HepG2 (cell line): Measurements from ENCODE around the gene PDIK1L. TPM values are rescaled to one million over a fixed set of nuclear protein-coding genes. Genes with fewer than 3 reads are reported as not detected.

ENCODE experiments used
- CBFB ChIP-seq: sonication (generic); formaldehyde crosslinking; IDR thresholded peaks from 2 replicates; pipeline ENCODE4 v1.4.0; 2020; ENCODE audit warnings: missing genetic modification reagents
- ELF4 ChIP-seq: sonication (generic); formaldehyde crosslinking; IDR thresholded peaks from 2 replicates; pipeline ENCODE4 v1.5.0; 2020; ENCODE audit warnings: missing genetic modification reagents, mild to moderate bottlenecking, moderate library complexity, borderline replicate concordance
- MAFG ChIP-seq: sonication (generic); formaldehyde crosslinking; IDR thresholded peaks from 2 replicates; pipeline ENCODE4 v1.5.1; 2020; ENCODE audit warnings: mild to moderate bottlenecking, missing genetic modification reagents
- MTF2 ChIP-seq: sonication (generic); formaldehyde crosslinking; IDR thresholded peaks from 2 replicates; pipeline ENCODE4 v1.5.0; 2020; ENCODE audit warnings: missing genetic modification reagents, borderline replicate concordance
- NCOA2 ChIP-seq: sonication (generic); formaldehyde crosslinking; IDR thresholded peaks from 2 replicates; pipeline ENCODE4 v1.8.0; 2022; ENCODE audit warnings: inconsistent platforms
- NFKB2 ChIP-seq: sonication (generic); formaldehyde crosslinking; IDR thresholded peaks from 2 replicates; pipeline ENCODE4 v1.4.0; 2020; ENCODE audit warnings: missing genetic modification reagents, borderline replicate concordance
- PCBP1 ChIP-seq: fragments of 200-400 bp; formaldehyde crosslinking; IDR thresholded peaks from 2 replicates; pipeline ENCODE4 v1.6.1; 2017; ENCODE audit warnings: mild to moderate bottlenecking, low read depth, low read length, borderline replicate concordance
- TCF7L2 ChIP-seq: IDR thresholded peaks from 2 replicates; pipeline ENCODE4 v1.6.1; 2011; ENCODE audit warnings: mild to moderate bottlenecking, low read depth, low read length, moderate library complexity
- YEATS4 ChIP-seq: sonication (generic); formaldehyde crosslinking; IDR thresholded peaks from 2 replicates; pipeline ENCODE4 v1.4.0; 2020; ENCODE audit warnings: missing genetic modification reagents, borderline replicate concordance
- ZNF275 ChIP-seq: sonication (generic); formaldehyde crosslinking; IDR thresholded peaks from 2 replicates; pipeline ENCODE4 v1.8.0; 2022; ENCODE audit warnings: missing genetic modification reagents, mild to moderate bottlenecking, inconsistent platforms, borderline replicate concordance
- ZNF331 ChIP-seq: sonication (generic); formaldehyde crosslinking; IDR thresholded peaks from 2 replicates; pipeline ENCODE4 v1.4.0; 2020; ENCODE audit warnings: missing genetic modification reagents
- ZNF44 ChIP-seq: sonication (generic); formaldehyde crosslinking; IDR thresholded peaks from 2 replicates; pipeline ENCODE4 v1.5.1; 2020; ENCODE audit warnings: mild to moderate bottlenecking, missing genetic modification reagents
- ZNF557 ChIP-seq: sonication (generic); formaldehyde crosslinking; IDR thresholded peaks from 2 replicates; pipeline ENCODE4 v1.4.0; 2020; ENCODE audit warnings: missing genetic modification reagents
- ZNF572 ChIP-seq: sonication (generic); formaldehyde crosslinking; IDR thresholded peaks from 2 replicates; pipeline ENCODE4 v1.5.1; 2020; ENCODE audit warnings: mild to moderate bottlenecking, missing genetic modification reagents
- ZNF788 ChIP-seq: sonication (generic); formaldehyde crosslinking; IDR thresholded peaks from 2 replicates; pipeline ENCODE4 v1.5.0; 2020; ENCODE audit warnings: mild to moderate bottlenecking, missing genetic modification reagents, borderline replicate concordance
- ZSCAN20 ChIP-seq: sonication (generic); formaldehyde crosslinking; IDR thresholded peaks from 2 replicates; pipeline ENCODE4 v1.4.0; 2020; ENCODE audit warnings: missing genetic modification reagents, mild to moderate bottlenecking, borderline replicate concordance
- ZSCAN25 ChIP-seq: sonication (generic); formaldehyde crosslinking; IDR thresholded peaks from 2 replicates; pipeline ENCODE4 v1.8.0; 2022; ENCODE audit warnings: mild to moderate bottlenecking, missing genetic modification reagents
- polyA plus RNA-seq, 8 experiments: library from polyadenylated mRNA; depleted of rRNA in 3 of 8; stranded (reverse) in 7 of 8; unstranded in 1 of 8; fragments of >200 nt; fragmentation: Illumina TruSeq in 4 of 8; extraction: Trizol in 4 of 8; gene quantifications; 2 replicates each; pipeline versions ENCODE4 v1.2.1 to v1.2.3, GENCODE V29; 2011 to 2016; ENCODE audit warnings: low read depth in 4 of 8, missing spikeins in 1 of 8, mixed read lengths in 1 of 8; ENCODE audit not compliant: insufficient read depth in 1 of 8
- total RNA-seq, 5 experiments: library from RNA; depleted of rRNA; stranded (reverse); fragments of >200 nt; fragmentation: Illumina TruSeq; extraction: Trizol; gene quantifications; 2 replicates each; pipeline ENCODE4 v1.2.3, GENCODE V29; 2016; ENCODE audit warnings: low read depth in 1 of 5
- TF ChIP-seq, protein P1 (sequence below): sonication (generic); formaldehyde crosslinking; IDR thresholded peaks from 2 replicates; pipeline ENCODE4 v1.5.0; 2020; ENCODE audit warnings: missing genetic modification reagents, mild to moderate bottlenecking, borderline replicate concordance
- TF ChIP-seq, protein P2 (sequence below): IDR thresholded peaks from 2 replicates; pipeline ENCODE4 v1.6.1; 2016
- TF ChIP-seq, protein P3 (sequence below): IDR thresholded peaks from 2 replicates; pipeline ENCODE4 v1.6.1; 2016; ENCODE audit warnings: low read depth, borderline replicate concordance
- TF ChIP-seq, protein P4 (sequence below): sonication (generic); formaldehyde crosslinking; IDR thresholded peaks from 2 replicates; pipeline ENCODE4 v1.4.0; 2020; ENCODE audit warnings: mild to moderate bottlenecking, missing genetic modification reagents, borderline replicate concordance

PDIK1L gene
- total and polyA plus RNA-seq, 2 of the 13 experiments (the other 11 are each of a cell fraction or from before 2014, with no cell fraction given), result 1.9 to 4.6 TPM

- TF ChIP-seq ZSCAN20 (no peak), ZNF788 (CRISPR knock-in tag) (0 out of 2 replicates have a peak, but pooled peaks have one; percentile 9), MAFG (no peak), CBFB (CRISPR knock-in tag) (no peak), TCF7L2 (no peak), NCOA2 (CRISPR knock-in tag) (no peak), ELF4 (no peak), ZNF331 (CRISPR knock-in tag) (no peak), PCBP1 (no peak), ZSCAN25 (CRISPR knock-in tag) (no peak), YEATS4 (CRISPR knock-in tag) (0 out of 2 replicates have a peak, but pooled peaks have one; percentile 5), ZNF275 (CRISPR knock-in tag) (no peak), ZNF572 (CRISPR knock-in tag) (no peak), MTF2 (no peak), ZNF44 (CRISPR knock-in tag) (no peak), ZNF557 (no peak), NFKB2 (CRISPR knock-in tag) (no peak)
- TF ChIP-seq, protein P1, sequence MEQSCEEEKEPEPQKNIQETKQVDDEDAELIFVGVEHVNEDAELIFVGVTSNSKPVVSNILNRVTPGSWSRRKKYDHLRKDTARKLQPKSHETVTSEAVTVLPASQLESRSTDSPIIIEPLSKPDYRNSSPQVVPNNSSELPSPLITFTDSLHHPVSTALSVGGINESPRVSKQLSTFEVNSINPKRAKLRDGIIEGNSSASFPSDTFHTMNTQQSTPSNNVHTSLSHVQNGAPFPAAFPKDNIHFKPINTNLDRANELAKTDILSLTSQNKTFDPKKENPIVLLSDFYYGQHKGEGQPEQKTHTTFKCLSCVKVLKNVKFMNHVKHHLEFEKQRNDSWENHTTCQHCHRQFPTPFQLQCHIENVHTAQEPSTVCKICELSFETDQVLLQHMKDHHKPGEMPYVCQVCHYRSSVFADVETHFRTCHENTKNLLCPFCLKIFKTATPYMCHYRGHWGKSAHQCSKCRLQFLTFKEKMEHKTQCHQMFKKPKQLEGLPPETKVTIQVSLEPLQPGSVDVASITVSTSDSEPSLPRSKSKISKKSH, result no peak
- TF ChIP-seq, protein P2, sequence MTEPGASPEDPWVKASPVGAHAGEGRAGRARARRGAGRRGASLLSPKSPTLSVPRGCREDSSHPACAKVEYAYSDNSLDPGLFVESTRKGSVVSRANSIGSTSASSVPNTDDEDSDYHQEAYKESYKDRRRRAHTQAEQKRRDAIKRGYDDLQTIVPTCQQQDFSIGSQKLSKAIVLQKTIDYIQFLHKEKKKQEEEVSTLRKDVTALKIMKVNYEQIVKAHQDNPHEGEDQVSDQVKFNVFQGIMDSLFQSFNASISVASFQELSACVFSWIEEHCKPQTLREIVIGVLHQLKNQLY (CRISPR knock-in tag), result no peak
- TF ChIP-seq, protein P3, sequence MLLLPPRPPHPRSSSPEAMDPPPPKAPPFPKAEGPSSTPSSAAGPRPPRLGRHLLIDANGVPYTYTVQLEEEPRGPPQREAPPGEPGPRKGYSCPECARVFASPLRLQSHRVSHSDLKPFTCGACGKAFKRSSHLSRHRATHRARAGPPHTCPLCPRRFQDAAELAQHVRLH (CRISPR knock-in tag), result no peak
- TF ChIP-seq, protein P4, sequence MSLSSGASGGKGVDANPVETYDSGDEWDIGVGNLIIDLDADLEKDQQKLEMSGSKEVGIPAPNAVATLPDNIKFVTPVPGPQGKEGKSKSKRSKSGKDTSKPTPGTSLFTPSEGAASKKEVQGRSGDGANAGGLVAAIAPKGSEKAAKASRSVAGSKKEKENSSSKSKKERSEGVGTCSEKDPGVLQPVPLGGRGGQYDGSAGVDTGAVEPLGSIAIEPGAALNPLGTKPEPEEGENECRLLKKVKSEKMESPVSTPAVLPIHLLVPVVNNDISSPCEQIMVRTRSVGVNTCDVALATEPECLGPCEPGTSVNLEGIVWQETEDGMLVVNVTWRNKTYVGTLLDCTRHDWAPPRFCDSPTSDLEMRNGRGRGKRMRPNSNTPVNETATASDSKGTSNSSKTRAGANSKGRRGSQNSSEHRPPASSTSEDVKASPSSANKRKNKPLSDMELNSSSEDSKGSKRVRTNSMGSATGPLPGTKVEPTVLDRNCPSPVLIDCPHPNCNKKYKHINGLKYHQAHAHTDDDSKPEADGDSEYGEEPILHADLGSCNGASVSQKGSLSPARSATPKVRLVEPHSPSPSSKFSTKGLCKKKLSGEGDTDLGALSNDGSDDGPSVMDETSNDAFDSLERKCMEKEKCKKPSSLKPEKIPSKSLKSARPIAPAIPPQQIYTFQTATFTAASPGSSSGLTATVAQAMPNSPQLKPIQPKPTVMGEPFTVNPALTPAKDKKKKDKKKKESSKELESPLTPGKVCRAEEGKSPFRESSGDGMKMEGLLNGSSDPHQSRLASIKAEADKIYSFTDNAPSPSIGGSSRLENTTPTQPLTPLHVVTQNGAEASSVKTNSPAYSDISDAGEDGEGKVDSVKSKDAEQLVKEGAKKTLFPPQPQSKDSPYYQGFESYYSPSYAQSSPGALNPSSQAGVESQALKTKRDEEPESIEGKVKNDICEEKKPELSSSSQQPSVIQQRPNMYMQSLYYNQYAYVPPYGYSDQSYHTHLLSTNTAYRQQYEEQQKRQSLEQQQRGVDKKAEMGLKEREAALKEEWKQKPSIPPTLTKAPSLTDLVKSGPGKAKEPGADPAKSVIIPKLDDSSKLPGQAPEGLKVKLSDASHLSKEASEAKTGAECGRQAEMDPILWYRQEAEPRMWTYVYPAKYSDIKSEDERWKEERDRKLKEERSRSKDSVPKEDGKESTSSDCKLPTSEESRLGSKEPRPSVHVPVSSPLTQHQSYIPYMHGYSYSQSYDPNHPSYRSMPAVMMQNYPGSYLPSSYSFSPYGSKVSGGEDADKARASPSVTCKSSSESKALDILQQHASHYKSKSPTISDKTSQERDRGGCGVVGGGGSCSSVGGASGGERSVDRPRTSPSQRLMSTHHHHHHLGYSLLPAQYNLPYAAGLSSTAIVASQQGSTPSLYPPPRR, result no peak
Measured at GRCh38 chr1:26112407-26112775, 767 bp downstream of the PDIK1L start (continued).
